Measurements from ENCODE around the gene BAIAP2L1.

- TF ChIP-seq CTCF (conservative IDR thresholded peaks at IDR 0.05) (no peak), ZFX (IDR thresholded peaks at IDR 0.05) (no peak)
These were observed 48.3 kb downstream of the BAIAP2L1 start for GRCh38 chr7:98352621-98353020.

Measured in C4-2B (cell line).